Measurements from ENCODE around the gene MBNL1.
"Not testable (repeated sequence)": the region's sequence is repeated elsewhere in the genome, so short reads cannot be mapped to it uniquely, and the experiment has no call there.

The MBNL1 gene

DNA sequence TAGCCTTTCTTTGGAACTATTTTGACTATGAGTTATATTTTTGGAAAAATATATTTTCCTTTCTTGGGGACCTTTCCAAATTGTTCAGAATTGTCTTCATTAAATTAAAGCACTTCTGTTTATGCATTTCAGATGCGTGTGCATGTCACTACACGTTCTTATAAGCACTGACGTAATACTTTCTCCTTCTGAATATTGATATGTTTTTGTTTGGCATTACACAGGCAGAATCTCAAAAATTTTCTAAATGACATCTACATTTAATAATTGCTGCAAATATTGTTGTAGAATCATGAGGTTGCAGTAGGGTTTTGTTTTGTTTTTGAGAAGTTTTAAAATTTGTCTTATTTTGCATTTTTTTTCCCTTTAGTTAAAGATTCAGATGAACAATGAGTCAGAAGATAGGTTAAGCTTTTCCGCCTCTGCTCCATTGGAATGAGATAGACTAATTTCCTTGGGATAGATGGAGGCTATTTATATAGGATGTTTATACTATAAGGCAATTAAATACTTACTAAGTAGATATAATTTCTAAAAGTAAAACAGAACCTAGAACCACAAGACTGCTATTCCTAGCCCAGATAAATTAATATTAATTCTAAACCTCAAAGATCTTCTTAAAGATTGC lies 110.8 kb downstream of the MBNL1 start:
- in situ Hi-C loops (cut with HindIII; ENCODE audit: low pct_ligation_motif_present, low pct_unique_long_range_greater_than_20kb, low sequenced_read_pairs), result no loop called here

GRCh38 chr3:152380043-152380442 lies 111.3 kb downstream of the MBNL1 start:
- in situ Hi-C loops (cut with HindIII; ENCODE audit: low pct_ligation_motif_present, low pct_unique_long_range_greater_than_20kb, low sequenced_read_pairs), result no loop called here
- peak; percentile 32 for DNase-seq

More for the DNA sequence above, 110.8 kb downstream of the MBNL1 start:
- DNase-seq, result peak; percentile 43

GRCh38 chr3:152381881-152382295 lies 113.2 kb downstream of the MBNL1 start:
- in situ Hi-C loops (cut with HindIII; ENCODE audit: low pct_ligation_motif_present, low pct_unique_long_range_greater_than_20kb, low sequenced_read_pairs), result no loop called here
- peak; percentile 51 for DNase-seq

GRCh38 chr3:152382312-152383135 lies 113.8 kb downstream of the MBNL1 start:
- DNase-seq, result peak; percentile 62
- in situ Hi-C loops (cut with HindIII; ENCODE audit: low pct_ligation_motif_present, low pct_unique_long_range_greater_than_20kb, low sequenced_read_pairs), result no loop called here

DNA sequence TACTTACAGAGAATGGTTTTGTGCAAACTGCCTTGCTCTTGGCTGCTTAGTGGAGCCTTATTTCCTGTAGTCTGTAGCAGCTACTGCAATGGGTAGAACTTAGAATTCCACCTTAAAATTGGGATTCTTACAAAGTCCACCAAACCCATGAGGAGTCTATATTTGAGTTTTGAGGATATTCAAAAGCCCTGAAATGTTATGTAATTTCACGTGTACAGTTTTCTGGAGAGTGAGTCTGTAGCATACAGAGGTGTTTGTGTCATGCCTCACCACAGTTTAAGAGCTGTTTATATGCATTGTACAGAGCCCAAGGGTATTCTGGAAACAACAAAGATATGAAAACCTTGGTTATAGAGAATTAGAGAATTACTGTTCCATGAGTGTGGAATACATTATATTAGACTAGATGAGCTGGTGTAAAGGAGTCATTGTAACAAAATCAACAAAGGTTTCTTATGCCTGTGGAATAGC lies 114.4 kb downstream of the MBNL1 start:
- in situ Hi-C loops (cut with HindIII; ENCODE audit: low pct_ligation_motif_present, low pct_unique_long_range_greater_than_20kb, low sequenced_read_pairs), result no loop called here
- DNase-seq, result no peak

DNA sequence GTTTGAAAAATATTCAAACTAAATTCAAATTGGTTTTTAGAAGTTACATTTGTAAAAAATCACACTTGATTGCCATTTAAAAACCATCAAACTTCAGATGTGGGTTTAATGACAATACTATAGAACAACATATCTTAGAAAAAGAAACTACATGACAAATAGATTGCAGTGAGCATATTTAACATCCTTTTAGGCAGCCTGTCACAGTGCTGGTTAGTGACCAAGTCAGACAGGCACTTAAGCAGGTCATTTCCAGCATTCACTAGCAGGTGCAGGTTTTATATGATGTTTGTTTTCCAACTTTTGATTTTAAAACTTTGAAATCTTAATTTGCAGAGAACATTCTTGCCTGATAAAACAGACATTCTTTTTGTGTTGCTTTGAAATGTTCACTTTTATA lies 115.7 kb downstream of the MBNL1 start:
- in situ Hi-C loops (cut with HindIII; ENCODE audit: low pct_ligation_motif_present, low pct_unique_long_range_greater_than_20kb, low sequenced_read_pairs), result no loop called here
- no peak for DNase-seq

- DNase-seq, result peak; percentile 79
- in situ Hi-C loops (cut with HindIII; ENCODE audit: low pct_ligation_motif_present, low pct_unique_long_range_greater_than_20kb, low sequenced_read_pairs), result no loop called here
These were observed 117.0 kb downstream of the MBNL1 start for GRCh38 chr3:152385761-152386160.

- in situ Hi-C loops (cut with HindIII; ENCODE audit: low pct_ligation_motif_present, low pct_unique_long_range_greater_than_20kb, low sequenced_read_pairs), result no loop called here
- DNase-seq, result no peak
These were observed 117.5 kb downstream of the MBNL1 start for GRCh38 chr3:152386208-152386607.

- DNase-seq, result no peak
- in situ Hi-C loops (cut with HindIII; ENCODE audit: low pct_ligation_motif_present, low pct_unique_long_range_greater_than_20kb, low sequenced_read_pairs), result no loop called here
These were observed 119.9 kb downstream of the MBNL1 start for GRCh38 chr3:152388631-152389030.

DNA sequence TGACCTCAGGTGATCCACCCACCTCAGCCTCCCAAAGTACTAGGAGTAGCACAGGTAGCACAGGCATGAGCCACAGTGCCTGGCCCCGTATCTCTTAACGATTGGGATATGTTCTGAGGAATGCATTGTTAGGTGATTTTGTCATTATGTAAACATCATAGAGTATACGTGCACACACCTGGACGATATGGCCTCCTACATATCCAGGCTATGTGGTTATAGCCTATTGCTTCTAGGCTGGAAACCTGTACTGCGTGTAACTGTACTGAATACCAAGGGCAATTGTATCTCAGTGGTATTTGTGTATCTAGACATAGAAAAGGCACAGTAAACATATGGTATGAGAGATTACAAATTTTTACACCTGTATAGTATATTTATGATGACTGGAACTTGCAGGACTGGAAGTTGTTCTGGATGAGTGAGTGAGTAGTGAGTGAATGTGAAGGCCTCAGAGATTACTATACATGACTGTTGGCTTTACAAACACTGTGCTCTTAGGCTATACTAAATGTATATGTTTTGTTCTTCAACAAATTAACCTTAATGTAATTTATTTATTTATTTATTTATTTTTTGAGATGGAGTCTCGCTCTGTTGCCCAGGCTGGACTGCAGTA lies 120.7 kb downstream of the MBNL1 start:
- DNase-seq, result no peak
- in situ Hi-C loops (cut with HindIII; ENCODE audit: low pct_ligation_motif_present, low pct_unique_long_range_greater_than_20kb, low sequenced_read_pairs), result no loop called here

DNA sequence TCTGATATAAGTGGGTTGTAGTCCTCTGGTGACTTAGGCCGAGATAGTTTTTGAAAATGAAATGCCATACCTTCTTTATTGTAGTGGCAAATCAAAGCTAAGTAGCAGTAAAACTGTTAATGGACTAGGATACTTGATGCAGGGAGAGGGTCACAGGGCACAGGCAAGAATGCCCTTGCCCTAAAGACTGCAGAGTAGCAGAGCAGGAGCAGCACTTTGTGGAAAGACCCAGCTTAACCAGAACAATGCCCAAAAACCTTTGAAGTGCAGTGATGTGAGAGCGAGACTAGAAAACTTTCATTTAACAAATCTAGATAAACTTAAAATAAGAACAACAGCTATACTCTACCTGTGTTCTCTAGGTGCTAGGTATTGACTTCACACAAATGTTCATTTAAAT lies 121.9 kb downstream of the MBNL1 start:
- no peak for DNase-seq
- in situ Hi-C loops (cut with HindIII; ENCODE audit: low pct_ligation_motif_present, low pct_unique_long_range_greater_than_20kb, low sequenced_read_pairs), result no loop called here

DNA sequence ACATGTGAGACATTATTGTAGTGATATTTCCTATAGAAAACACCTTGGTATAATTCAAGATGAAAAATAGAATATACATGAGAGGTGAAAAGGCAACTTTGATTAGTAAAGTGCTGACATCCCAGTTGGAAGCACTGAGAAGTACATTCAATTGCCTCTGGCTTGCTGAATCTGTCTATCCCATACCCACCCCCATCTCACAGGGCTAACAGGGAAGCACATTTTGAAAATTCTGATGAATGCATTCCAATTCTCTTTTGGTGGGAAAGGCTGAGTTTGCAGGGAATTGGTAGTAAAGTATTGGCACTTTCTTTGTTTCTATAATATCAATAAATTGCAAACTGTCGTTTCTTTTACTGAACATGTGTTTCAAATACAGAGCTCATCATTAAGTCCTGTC lies 122.9 kb downstream of the MBNL1 start:
- DNase-seq, result no peak
- in situ Hi-C loops (cut with HindIII; ENCODE audit: low pct_ligation_motif_present, low pct_unique_long_range_greater_than_20kb, low sequenced_read_pairs), result no loop called here

DNA sequence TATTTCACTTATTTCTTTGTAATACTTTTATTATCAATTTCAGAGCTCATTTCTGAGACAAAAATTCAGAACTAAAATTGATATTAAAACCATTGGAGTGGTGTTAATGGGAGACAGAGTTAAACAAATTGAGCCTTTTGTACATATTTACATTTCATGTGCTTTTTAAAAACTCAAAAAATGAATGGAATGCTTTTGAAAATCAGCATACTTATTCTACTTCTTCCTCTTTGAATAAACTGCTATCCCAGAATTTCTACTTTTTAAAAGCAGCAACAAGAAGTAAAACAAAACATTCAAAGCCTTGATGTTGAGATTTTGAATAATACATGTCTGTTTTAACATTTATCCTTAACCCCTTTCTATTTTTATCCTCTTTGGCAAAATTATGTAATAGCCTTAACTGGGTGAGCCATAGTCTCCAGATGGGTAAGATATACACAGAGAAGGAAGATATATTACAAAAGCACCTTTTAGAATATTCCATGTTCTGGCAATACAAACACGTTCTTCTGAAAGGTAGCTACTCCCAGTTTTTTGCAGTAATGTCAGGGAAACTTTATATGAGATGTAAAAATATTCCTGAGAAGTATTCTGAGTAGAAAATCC lies 123.6 kb downstream of the MBNL1 start:
- no peak for DNase-seq
- in situ Hi-C loops (cut with HindIII; ENCODE audit: low pct_ligation_motif_present, low pct_unique_long_range_greater_than_20kb, low sequenced_read_pairs), result no loop called here

DNA sequence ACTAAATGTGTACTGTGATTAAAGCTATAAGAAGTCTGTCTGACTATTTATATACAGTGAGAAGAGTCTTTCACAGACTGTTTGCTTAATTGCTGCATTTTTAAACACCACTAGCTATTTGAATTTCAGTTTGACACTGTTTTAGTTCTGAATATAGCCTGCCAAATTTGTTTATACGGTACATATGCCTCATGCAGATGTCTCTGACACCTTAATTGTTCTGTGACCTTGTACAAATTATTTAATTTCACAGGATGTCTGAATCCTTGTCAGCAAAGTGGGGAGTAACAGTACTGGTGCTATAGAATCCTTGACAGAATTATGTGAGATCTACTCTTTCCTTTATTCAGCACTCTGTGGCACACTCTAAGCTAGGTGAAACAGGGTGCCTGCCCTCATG lies 125.5 kb downstream of the MBNL1 start:
- in situ Hi-C loops (cut with HindIII; ENCODE audit: low pct_ligation_motif_present, low pct_unique_long_range_greater_than_20kb, low sequenced_read_pairs), result no loop called here
- no peak for DNase-seq

GRCh38 chr3:152395764-152396163 lies 127.0 kb downstream of the MBNL1 start:
- in situ Hi-C loops (cut with HindIII; ENCODE audit: low pct_ligation_motif_present, low pct_unique_long_range_greater_than_20kb, low sequenced_read_pairs), result no loop called here
- no peak for DNase-seq

DNA sequence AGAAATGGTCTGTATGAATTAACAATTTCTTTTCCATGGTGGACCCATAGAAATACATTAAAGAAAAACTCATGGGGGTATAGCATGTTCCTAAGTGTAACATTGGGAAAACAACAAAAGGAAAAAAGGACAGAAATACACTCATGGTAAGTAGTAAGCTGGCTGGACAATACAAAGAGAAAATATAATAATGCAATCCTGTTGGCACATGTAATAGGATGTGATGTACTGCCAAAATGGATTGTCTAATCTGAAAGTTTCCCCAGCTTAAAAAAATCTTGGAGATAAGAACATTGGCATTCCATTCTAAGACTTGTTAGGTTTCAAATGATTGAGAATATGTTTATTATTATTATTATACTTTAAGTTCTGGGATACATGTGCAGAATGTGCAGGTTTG lies 128.1 kb downstream of the MBNL1 start:
- DNase-seq, result no peak
- in situ Hi-C loops (cut with HindIII; ENCODE audit: low pct_ligation_motif_present, low pct_unique_long_range_greater_than_20kb, low sequenced_read_pairs), result no loop called here

DNA sequence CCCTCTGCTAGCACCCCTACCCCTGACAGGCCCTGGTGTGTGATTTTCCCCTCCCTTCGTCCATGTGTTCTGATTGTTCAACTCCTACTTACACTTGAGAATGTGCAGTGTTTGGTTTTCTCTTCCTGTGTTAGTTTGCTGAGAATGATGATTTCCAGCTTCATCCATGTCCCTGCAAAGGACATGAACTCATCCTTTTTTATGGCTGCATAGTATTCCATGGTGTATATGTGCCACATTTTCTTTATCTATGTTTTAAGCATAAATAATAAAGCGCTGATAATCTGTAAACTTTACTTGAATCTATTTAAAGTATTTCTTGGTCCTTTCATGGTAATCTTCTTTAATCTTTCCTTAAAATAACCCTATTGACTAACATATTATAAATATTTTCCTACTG lies 128.6 kb downstream of the MBNL1 start:
- DNase-seq; in situ Hi-C loops (cut with HindIII; ENCODE audit: low pct_ligation_motif_present, low pct_unique_long_range_greater_than_20kb, low sequenced_read_pairs): not testable (repeated sequence)

DNA sequence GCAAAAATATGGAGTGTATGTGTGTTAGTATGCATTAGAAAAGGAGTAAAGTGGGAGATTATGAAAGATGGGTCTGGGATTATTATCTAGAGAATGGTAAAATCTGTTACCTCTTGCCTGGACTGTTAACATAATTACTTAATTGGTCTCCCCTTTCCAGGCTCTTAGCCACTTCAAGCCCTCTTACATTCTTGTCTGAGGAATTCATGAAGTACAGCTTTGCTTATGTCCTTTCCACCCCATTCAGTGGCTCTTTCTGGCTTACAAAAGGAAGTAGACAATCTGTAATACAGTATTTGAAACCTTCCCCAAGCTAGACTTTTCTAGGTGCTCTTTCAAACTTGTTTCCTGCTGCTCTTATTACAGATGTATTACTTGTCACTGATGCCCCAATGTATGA lies 129.8 kb downstream of the MBNL1 start:
- no peak for DNase-seq
- in situ Hi-C loops (cut with HindIII; ENCODE audit: low pct_ligation_motif_present, low pct_unique_long_range_greater_than_20kb, low sequenced_read_pairs), result no loop called here

DNA sequence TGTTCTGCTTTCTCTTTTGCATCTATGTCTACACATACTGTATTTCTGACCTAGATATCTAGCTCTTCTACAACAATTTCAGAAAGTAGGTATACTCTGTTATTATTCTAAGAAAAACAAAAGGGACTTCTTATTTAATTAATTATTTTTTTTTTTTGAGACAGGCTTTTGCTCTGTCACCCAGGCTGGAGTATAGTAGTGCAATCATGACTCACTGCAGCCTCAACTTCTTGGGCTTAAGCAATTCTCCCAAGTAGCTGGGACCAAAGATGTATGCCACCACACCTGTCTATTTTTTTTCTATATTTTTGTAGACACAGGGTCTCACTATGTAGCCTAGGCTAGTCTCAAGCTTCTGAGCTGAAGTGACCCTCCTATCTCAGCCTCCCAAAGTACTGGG lies 130.6 kb downstream of the MBNL1 start:
- in situ Hi-C loops (cut with HindIII; ENCODE audit: low pct_ligation_motif_present, low pct_unique_long_range_greater_than_20kb, low sequenced_read_pairs), result no loop called here
- no peak for DNase-seq

Data from ACHN (cell line).